ENCODE results near the gene RUSC2.

- TF ChIP-seq EZH2 (IDR thresholded peaks at IDR 0.05) (no peak), POLR2A (IDR thresholded peaks at IDR 0.05; ENCODE audit: borderline replicate concordance, extremely low read depth, insufficient read depth, insufficient read length) (no peak), CTCF (IDR thresholded peaks at IDR 0.05 in 2 of 3, conservative IDR thresholded peaks at IDR 0.05 in 1 of 3; ENCODE audit: borderline replicate concordance in 1 of 3, insufficient read depth in 1 of 3, low read depth in 2 of 3, low read length in 2 of 3) (peak in 2 of 3 experiments; percentile 21 to 38; a peak in 3 of 6 replicates), JUND (IDR thresholded peaks at IDR 0.05) (no peak), EZH2phosphoT487 (IDR thresholded peaks at IDR 0.05; ENCODE audit: borderline replicate concordance) (no peak), ZFX (IDR thresholded peaks at IDR 0.05) (no peak), SIN3A (IDR thresholded peaks at IDR 0.05; ENCODE audit: low read depth) (no peak), REST (IDR thresholded peaks at IDR 0.05; ENCODE audit: low read depth) (no peak), YY1 (IDR thresholded peaks at IDR 0.05; ENCODE audit: extremely low read depth, insufficient replicate concordance, low read depth, low read length) (no peak), CEBPB (IDR thresholded peaks at IDR 0.05; ENCODE audit: low read depth) (no peak), MAX (IDR thresholded peaks at IDR 0.05) (no peak), RAD21 (IDR thresholded peaks at IDR 0.05; ENCODE audit: low read depth) (0 out of 2 replicates have a peak, but pooled peaks have one; percentile 20)
Measured at GRCh38 chr9:35452481-35452880, 37.4 kb upstream of the RUSC2 start.

All from HCT116 (cell line).